DND-41 (cell line): ENCODE measurements around the gene SPIC.
A peak's percentile ranks its signal among the peaks of the same experiment; 100 is the strongest.

Experiments
- ATAC-seq: fragments of 200-7000 bp; cut with Tn5 transposase; 3 replicates; pipeline ENCODE4 v1.9.1; 2021; ENCODE audit warnings: low read depth; ENCODE audit not compliant: insufficient read depth
- DNase-seq: peaks from one replicate; pipeline ENCODE4 v3.0.0-alpha.2; 2020
- H2AFZ ChIP-seq: 2 replicates; pipeline ENCODE4 v1.6.0; 2012; ENCODE audit warnings: low read depth, low read length
- H3K27ac ChIP-seq: 2 replicates; pipeline ENCODE4 v1.5.1; 2012; ENCODE audit warnings: low read length, inconsistent platforms
- H3K27me3 ChIP-seq: fragments of 200-600 bp; sonication (generic); 2 replicates; pipeline ENCODE4 v1.6.0; 2012; ENCODE audit warnings: low read length, mild to moderate bottlenecking, inconsistent platforms; ENCODE audit not compliant: insufficient read depth, poor library complexity
- H3K36me3 ChIP-seq: 2 replicates; pipeline ENCODE4 v1.5.1; 2012; ENCODE audit warnings: low read length, inconsistent platforms; ENCODE audit not compliant: insufficient read depth
- H3K4me1 ChIP-seq: 2 replicates; pipeline ENCODE4 v1.5.1; 2012; ENCODE audit warnings: mild to moderate bottlenecking, low read length; ENCODE audit not compliant: insufficient read depth
- H3K4me2 ChIP-seq: 2 replicates; pipeline ENCODE4 v1.6.0; 2012; ENCODE audit warnings: mild to moderate bottlenecking, moderate library complexity, low read length, inconsistent platforms; ENCODE audit not compliant: insufficient read depth
- H3K4me3 ChIP-seq, 2 experiments: fragments of 200-600 bp in 1 of 2; shearing (Covaris generic) in 1 of 2; 2 replicates each; pipeline ENCODE4 v1.5.1; 2012 to 2016; ENCODE audit warnings: inconsistent platforms in 2 of 2, low read length in 2 of 2, mild to moderate bottlenecking in 2 of 2, low read depth in 1 of 2, moderate library complexity in 1 of 2
- H3K79me2 ChIP-seq: 2 replicates; pipeline ENCODE4 v1.6.0; 2012; ENCODE audit warnings: low read length, inconsistent platforms; ENCODE audit not compliant: insufficient read depth
- H3K9ac ChIP-seq: 2 replicates; pipeline ENCODE4 v1.6.0; 2012; ENCODE audit warnings: low read depth, mild to moderate bottlenecking, inconsistent platforms, low read length, moderate library complexity
- H3K9me3 ChIP-seq: 2 replicates; pipeline ENCODE4 v1.5.1; 2012; ENCODE audit warnings: low read length, moderate library complexity, mild to moderate bottlenecking, inconsistent platforms; ENCODE audit not compliant: insufficient read depth, severe bottlenecking
- H4K20me1 ChIP-seq: 2 replicates; pipeline ENCODE4 v1.6.0; 2012; ENCODE audit warnings: low read length; ENCODE audit not compliant: insufficient read depth
- EZH2 ChIP-seq: IDR thresholded peaks from 3 replicates; pipeline ENCODE4 v1.6.1; 2012; ENCODE audit warnings: borderline replicate concordance, low read depth, mild to moderate bottlenecking, moderate library complexity, low read length, inconsistent platforms; ENCODE audit not compliant: severe bottlenecking
- TF ChIP-seq, protein P1 (sequence below): IDR thresholded peaks from 2 replicates; pipeline ENCODE4 v1.5.1; 2012; ENCODE audit warnings: borderline replicate concordance, low read length, moderate library complexity, mild to moderate bottlenecking; ENCODE audit not compliant: poor library complexity, severe bottlenecking; ENCODE audit errors: extremely low read depth

SPIC gene

DNA sequence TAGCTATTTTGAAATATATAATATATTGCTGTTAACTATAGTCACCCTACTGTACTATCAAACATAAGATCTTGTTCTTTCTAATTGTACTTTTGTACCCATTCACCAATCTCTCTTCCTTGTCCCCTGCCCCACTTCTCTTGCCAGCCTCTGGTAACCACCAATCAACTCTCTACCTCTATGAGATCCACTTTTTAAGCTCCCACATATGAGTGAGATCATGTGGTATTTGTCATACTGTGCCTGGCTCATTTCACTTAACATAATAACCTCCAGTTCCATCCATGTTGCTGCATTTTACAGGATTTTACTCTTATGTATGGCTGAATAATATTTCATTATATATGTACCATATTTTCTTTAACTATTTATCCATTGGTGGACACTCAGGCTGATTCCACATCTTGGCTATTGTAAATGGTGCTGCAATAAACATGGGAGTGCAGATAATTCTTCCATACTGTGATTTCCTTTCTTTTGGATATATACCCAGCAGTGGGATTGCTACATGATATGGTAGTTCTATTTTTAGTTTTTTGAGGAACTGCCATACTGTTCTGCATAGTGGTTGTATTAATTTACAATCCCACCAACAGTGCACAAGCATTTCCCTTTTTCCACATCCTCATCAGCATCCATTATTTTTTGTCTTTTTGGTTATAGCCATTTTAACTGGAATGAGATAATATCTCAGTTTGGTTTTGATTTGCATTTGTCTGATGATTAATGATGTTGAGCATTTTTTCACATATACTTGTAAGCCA, 33.5 kb upstream of the SPIC start:
- H3K79me2 ChIP-seq = no peaks in the 10 kb centered on the region
- H3K27ac ChIP-seq = no peak overlapping the region
- TF ChIP-seq, protein P1, sequence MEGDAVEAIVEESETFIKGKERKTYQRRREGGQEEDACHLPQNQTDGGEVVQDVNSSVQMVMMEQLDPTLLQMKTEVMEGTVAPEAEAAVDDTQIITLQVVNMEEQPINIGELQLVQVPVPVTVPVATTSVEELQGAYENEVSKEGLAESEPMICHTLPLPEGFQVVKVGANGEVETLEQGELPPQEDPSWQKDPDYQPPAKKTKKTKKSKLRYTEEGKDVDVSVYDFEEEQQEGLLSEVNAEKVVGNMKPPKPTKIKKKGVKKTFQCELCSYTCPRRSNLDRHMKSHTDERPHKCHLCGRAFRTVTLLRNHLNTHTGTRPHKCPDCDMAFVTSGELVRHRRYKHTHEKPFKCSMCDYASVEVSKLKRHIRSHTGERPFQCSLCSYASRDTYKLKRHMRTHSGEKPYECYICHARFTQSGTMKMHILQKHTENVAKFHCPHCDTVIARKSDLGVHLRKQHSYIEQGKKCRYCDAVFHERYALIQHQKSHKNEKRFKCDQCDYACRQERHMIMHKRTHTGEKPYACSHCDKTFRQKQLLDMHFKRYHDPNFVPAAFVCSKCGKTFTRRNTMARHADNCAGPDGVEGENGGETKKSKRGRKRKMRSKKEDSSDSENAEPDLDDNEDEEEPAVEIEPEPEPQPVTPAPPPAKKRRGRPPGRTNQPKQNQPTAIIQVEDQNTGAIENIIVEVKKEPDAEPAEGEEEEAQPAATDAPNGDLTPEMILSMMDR = no peak
- TF ChIP-seq EZH2 = no peak
- no peaks in the 10 kb centered on the region for H3K4me1 ChIP-seq
- no peak overlapping the region for H3K4me3 ChIP-seq
- no peak for DNase-seq
- H2AFZ ChIP-seq = no peak overlapping the region
- no peak overlapping the region for H3K4me2 ChIP-seq
- no peak overlapping the region for H3K9ac ChIP-seq
- no peaks in the 10 kb centered on the region for H3K9me3 ChIP-seq
- no peaks in the 10 kb centered on the region for H3K27me3 ChIP-seq
- no peaks in the 10 kb centered on the region for H3K36me3 ChIP-seq
- ATAC-seq = no peak
- H4K20me1 ChIP-seq = no peaks in the 10 kb centered on the region

DNA sequence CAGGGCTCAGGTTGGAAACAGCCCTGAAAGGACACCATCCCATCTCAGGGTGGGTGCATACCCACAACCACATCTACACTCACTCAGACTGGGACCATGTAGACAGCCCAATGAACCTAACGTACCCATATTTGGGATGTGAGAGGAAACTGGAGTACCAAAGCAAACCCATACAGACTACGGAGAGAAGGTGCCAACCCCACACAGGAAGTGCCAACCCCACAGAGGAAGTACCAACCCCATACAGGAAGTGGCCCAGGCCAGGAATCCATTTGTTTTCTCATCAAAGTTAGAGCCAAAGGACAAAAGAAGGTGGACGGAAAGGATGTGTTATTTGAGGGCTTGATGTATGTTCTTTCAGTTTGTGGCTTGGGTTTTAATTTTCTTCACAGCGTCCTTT, 19.5 kb upstream of the SPIC start:
- H3K27me3 ChIP-seq = no peaks in the 10 kb centered on the region
- H4K20me1 ChIP-seq = no peaks in the 10 kb centered on the region
- peak overlapping the region; percentile 44; the same call in 1 of the 2 replicates for H2AFZ ChIP-seq
- H3K79me2 ChIP-seq = no peaks in the 10 kb centered on the region
- H3K4me1 ChIP-seq = peaks cover 7% of the 10 kb centered on the region
- H3K27ac ChIP-seq = no peak overlapping the region
- H3K9ac ChIP-seq = no peak overlapping the region
- 0 out of 4 replicates have a peak overlapping the region, but pooled peaks of 1 of the 2 experiments have one; percentile 3 for H3K4me3 ChIP-seq
- peaks cover 4% of the 10 kb centered on the region for H3K9me3 ChIP-seq
- peak; percentile 97 for ATAC-seq
- H3K36me3 ChIP-seq = no peaks in the 10 kb centered on the region
- peak; percentile 60 for DNase-seq
- H3K4me2 ChIP-seq = no peak overlapping the region
- TF ChIP-seq, protein P1 = no peak
- TF ChIP-seq EZH2 = no peak

DNA sequence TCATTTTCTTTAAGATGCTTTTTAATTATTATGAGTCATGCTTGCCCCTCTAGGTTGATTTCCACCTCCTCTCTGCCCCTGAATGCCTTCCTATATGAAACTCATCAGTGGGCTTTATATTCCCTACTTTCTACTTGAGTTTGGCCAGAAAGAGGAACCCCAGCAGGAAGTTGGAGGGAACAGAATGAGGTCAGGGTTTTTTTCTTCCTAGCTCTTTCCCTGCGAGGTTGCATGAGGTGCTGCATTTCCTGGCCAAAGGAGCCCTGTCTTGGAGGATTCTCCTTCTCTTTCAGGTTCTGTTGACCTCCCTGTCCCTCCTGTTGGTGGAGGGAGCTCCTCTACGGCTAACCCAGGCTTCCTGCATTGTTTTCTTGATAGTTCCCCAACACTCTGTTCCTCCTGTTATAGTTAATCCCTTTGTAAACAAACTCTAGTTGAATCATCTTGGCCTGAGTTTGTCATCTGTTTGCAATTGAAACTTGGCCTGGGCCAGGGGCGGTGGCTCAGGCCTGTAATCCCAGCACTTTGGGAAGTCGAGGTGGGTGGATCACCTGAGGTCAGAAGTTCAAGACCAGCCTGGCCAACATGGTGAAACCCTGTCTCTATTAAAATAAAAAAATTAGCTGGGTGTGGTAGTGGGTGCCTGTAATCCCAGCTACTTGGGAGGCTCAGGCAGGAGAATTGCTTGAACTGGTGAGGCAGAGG, 15.3 kb upstream of the SPIC start:
- H3K79me2 ChIP-seq = no peaks in the 10 kb centered on the region
- H3K9me3 ChIP-seq = peaks cover 4% of the 10 kb centered on the region
- no peak overlapping the region for H3K4me2 ChIP-seq
- TF ChIP-seq, protein P1 = no peak
- TF ChIP-seq EZH2 = no peak
- no peaks in the 10 kb centered on the region for H4K20me1 ChIP-seq
- ATAC-seq (no peak), DNase-seq (no peak)
- H3K4me3 ChIP-seq = no peak overlapping the region
- H3K36me3 ChIP-seq = no peaks in the 10 kb centered on the region
- no peak overlapping the region for H3K9ac ChIP-seq
- H3K27me3 ChIP-seq = no peaks in the 10 kb centered on the region
- no peak overlapping the region for H2AFZ ChIP-seq
- H3K4me1 ChIP-seq = peaks cover 7% of the 10 kb centered on the region
- no peak overlapping the region for H3K27ac ChIP-seq
